ENCODE measurements around the gene SAMD13. TPM values are rescaled to one million over a fixed set of nuclear protein-coding genes. Genes with fewer than 3 reads are reported as not detected.

SAMD13 gene
- total and polyA plus RNA-seq, 4 donors: 0.30 to 3.4 (median 0.65) TPM

- no peak for ATAC-seq (ENCODE audit: insufficient read depth, low FRiP score)
Measured at GRCh38 chr1:84370831-84371394, 69.4 kb downstream of the SAMD13 start.

DNA sequence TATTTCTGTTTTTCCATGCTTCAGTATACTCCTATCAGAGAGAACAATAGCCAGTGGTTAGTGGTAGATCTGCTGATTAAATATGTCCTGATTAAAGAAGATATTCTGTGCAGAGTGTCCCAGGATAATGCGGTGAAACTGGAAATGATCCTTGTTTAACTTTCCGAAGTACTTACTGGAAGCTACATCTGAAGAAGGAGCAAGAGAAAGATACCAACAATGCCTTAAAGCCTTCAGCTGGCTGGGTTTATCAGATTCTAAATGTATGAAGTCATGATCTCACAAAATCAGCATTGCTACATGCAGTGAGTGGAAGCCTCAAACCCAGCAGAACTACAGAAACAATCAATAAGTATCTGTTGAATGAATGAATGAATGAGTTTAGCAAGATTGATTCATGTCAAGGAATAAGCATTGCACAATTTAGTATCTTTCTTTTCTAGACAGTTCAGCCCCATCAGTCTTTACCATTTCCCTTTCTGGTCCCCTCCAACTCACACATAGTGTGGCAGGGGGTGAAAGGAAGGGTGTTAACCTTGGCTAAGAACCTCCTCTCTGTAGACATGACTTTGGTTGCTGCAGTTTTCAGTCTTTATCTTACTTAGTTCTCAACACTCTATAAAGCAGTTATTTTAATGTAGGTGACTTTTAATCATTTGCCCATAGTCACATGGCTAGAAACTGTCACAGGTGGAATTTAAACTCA is 72.1 kb downstream of the SAMD13 start:
- TF ChIP-seq, protein P1, sequence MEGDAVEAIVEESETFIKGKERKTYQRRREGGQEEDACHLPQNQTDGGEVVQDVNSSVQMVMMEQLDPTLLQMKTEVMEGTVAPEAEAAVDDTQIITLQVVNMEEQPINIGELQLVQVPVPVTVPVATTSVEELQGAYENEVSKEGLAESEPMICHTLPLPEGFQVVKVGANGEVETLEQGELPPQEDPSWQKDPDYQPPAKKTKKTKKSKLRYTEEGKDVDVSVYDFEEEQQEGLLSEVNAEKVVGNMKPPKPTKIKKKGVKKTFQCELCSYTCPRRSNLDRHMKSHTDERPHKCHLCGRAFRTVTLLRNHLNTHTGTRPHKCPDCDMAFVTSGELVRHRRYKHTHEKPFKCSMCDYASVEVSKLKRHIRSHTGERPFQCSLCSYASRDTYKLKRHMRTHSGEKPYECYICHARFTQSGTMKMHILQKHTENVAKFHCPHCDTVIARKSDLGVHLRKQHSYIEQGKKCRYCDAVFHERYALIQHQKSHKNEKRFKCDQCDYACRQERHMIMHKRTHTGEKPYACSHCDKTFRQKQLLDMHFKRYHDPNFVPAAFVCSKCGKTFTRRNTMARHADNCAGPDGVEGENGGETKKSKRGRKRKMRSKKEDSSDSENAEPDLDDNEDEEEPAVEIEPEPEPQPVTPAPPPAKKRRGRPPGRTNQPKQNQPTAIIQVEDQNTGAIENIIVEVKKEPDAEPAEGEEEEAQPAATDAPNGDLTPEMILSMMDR (IDR thresholded peaks at IDR 0.05; ENCODE audit: control extremely low read depth, extremely low read depth): no peak
- peaks cover 0 to 13% (median 0%) of the 10 kb centered on the region in 5 donors for H3K4me1 ChIP-seq (ENCODE audit: control insufficient read depth in 5 of 5, insufficient read depth in 5 of 5, low read length in 5 of 5)
- H3K36me3 ChIP-seq (ENCODE audit: control insufficient read depth in 4 of 4, insufficient read depth in 4 of 4, low read length in 4 of 4): no peaks in the 10 kb centered on the region
- ATAC-seq (ENCODE audit: insufficient read depth, low FRiP score) (no peak), DNase-seq (no peak)
- no peak overlapping the region for H3K9ac ChIP-seq (ENCODE audit: insufficient read depth in 1 of 2, low read length in 2 of 2)
- no peak overlapping the region for H3K4me3 ChIP-seq
- no peak overlapping the region for H3K27ac ChIP-seq (ENCODE audit: low read depth in 1 of 2, low read length in 1 of 2)
- no peaks in the 10 kb centered on the region for H3K9me3 ChIP-seq (ENCODE audit: control insufficient read depth in 4 of 4, insufficient read depth in 3 of 4, low read length in 3 of 4)
- H3K27me3 ChIP-seq (ENCODE audit: control insufficient read depth in 3 of 3, insufficient read depth in 3 of 3, low read length in 2 of 3): no peaks in the 10 kb centered on the region
- WGBS, 2 donors: 45 to 48% methylated on average over 2 of the region's 2 CpGs

More at GRCh38 chr1:84370831-84371394, 69.4 kb downstream of the SAMD13 start:
- no peak for DNase-seq
- peaks cover 0 to 13% (median 0%) of the 10 kb centered on the region in 5 donors for H3K4me1 ChIP-seq (ENCODE audit: control insufficient read depth in 5 of 5, insufficient read depth in 5 of 5, low read length in 5 of 5)
- H3K36me3 ChIP-seq (ENCODE audit: control insufficient read depth in 4 of 4, insufficient read depth in 4 of 4, low read length in 4 of 4): no peaks in the 10 kb centered on the region
- TF ChIP-seq, protein P1 (IDR thresholded peaks at IDR 0.05; ENCODE audit: control extremely low read depth, extremely low read depth): no peak
- no peaks in the 10 kb centered on the region for H3K27me3 ChIP-seq (ENCODE audit: control insufficient read depth in 3 of 3, insufficient read depth in 3 of 3, low read length in 2 of 3)
- WGBS, 2 donors: 74 to 84% methylated on average over 4 of the region's 4 CpGs
- H3K9me3 ChIP-seq (ENCODE audit: control insufficient read depth in 4 of 4, insufficient read depth in 3 of 4, low read length in 3 of 4): no peaks in the 10 kb centered on the region
- H3K4me3 ChIP-seq: no peak overlapping the region
- H3K9ac ChIP-seq (ENCODE audit: insufficient read depth in 1 of 2, low read length in 2 of 2): no peak overlapping the region
- H3K27ac ChIP-seq (ENCODE audit: low read depth in 1 of 2, low read length in 1 of 2): no peak overlapping the region

- Histone ChIP-seq H3K27me3 (ENCODE audit: control insufficient read depth in 3 of 3, insufficient read depth in 3 of 3, low read length in 2 of 3) (no peaks in the 10 kb centered on the region), H3K9me3 (ENCODE audit: control insufficient read depth in 4 of 4, insufficient read depth in 3 of 4, low read length in 3 of 4) (no peaks in the 10 kb centered on the region), H3K4me3 (no peak overlapping the region), H3K36me3 (ENCODE audit: control insufficient read depth in 4 of 4, insufficient read depth in 4 of 4, low read length in 4 of 4) (no peaks in the 10 kb centered on the region), H3K4me1 (ENCODE audit: control insufficient read depth in 5 of 5, insufficient read depth in 5 of 5, low read length in 5 of 5) (peaks cover 0 to 13% (median 0%) of the 10 kb centered on the region in 5 donors), H3K9ac (ENCODE audit: insufficient read depth in 1 of 2, low read length in 2 of 2) (no peak overlapping the region), H3K27ac (ENCODE audit: low read depth in 1 of 2, low read length in 1 of 2) (peak overlapping the region in 1 of 2 donors; percentile 18)
- ATAC-seq (ENCODE audit: insufficient read depth, low FRiP score) (no peak), DNase-seq (peak in 2 of 3 donors; percentile 43 to 50)
- 78 to 86% methylated on average over 5 of the region's 5 CpGs for WGBS, 2 donors
- TF ChIP-seq, protein P1 (IDR thresholded peaks at IDR 0.05; ENCODE audit: control extremely low read depth, extremely low read depth): no peak
Measured at GRCh38 chr1:84374991-84375696, 73.6 kb downstream of the SAMD13 start.
